SK-N-SH (cell line): ENCODE measurements around the gene LPP. TPM values are rescaled to one million over a fixed set of nuclear protein-coding genes. Genes with fewer than 3 reads are reported as not detected.

Experiments used
- CTCF ChIA-PET: fragments of 300-600, 350-600 bp; formaldehyde crosslinking; extraction: SDS; loops from one replicate; lab custom pipeline; 2021; lab: Yijun Ruan, JAX
- POLR2A ChIA-PET: fragments of 350-600 bp; sonication (Branson Sonifier 250); formaldehyde crosslinking; extraction: SDS; loops from one replicate; lab custom pipeline; 2020; ENCODE audit warnings: antibody characterized with exemption, inconsistent platforms; lab: Yijun Ruan, JAX
- DNase-seq: peaks from one replicate; pipeline ENCODE4 v3.0.0; 2012
- H2AFZ ChIP-seq: fragments of 200-600 bp; sonication (generic); 2 replicates; pipeline ENCODE4 v1.8.1; 2016; ENCODE audit warnings: antibody characterized with exemption, mild to moderate bottlenecking, low read depth
- H3F3A ChIP-seq: fragments of 200-600 bp; sonication (generic); replicated peaks from 2 replicates; pipeline ENCODE3; 2016; ENCODE audit warnings: antibody characterized with exemption, mild to moderate bottlenecking; ENCODE audit not compliant: insufficient read depth
- H3K27ac ChIP-seq, 2 experiments: fragments of 200-500 bp in 1 of 2; fragments of 200-600 bp in 1 of 2; sonication (Bioruptor generic) in 1 of 2; sonication (generic), shearing (Covaris generic) in 1 of 2; 2 replicates each; pipeline versions ENCODE4 v1.5.1 to v1.6.1; 2014 to 2016; ENCODE audit warnings: low read depth in 2 of 2, inconsistent platforms in 1 of 2, low read length in 1 of 2, mild to moderate bottlenecking in 1 of 2, mixed read lengths in 1 of 2
- H3K27me3 ChIP-seq: fragments of 200-600 bp; sonication (generic), shearing (Covaris generic); 2 replicates; pipeline ENCODE4 v1.6.1; 2016; ENCODE audit warnings: mixed run types; ENCODE audit not compliant: insufficient read depth
- H3K36me3 ChIP-seq, 2 experiments: fragments of 200-500 bp in 1 of 2; fragments of 200-600 bp in 1 of 2; sonication (Bioruptor generic) in 1 of 2; sonication (generic) in 1 of 2; replicated peaks in 1 of 2; 2 replicates each; pipeline versions ENCODE3 to v1.5.1; 2014 to 2016; ENCODE audit warnings: low read length in 1 of 2, mild to moderate bottlenecking in 1 of 2; ENCODE audit not compliant: insufficient read depth in 2 of 2, control insufficient read depth in 1 of 2
- H3K4me1 ChIP-seq, 2 experiments: fragments of 200-500 bp in 1 of 2; fragments of 200-600 bp in 1 of 2; sonication (Bioruptor generic) in 1 of 2; sonication (generic), shearing (Covaris generic) in 1 of 2; 2 replicates each; pipeline versions ENCODE4 v1.5.1 to v1.6.1; 2014 to 2016; ENCODE audit warnings: low read depth in 1 of 2, low read length in 1 of 2, mixed run types in 1 of 2; ENCODE audit not compliant: insufficient read depth in 2 of 2, control insufficient read depth in 1 of 2
- H3K4me2 ChIP-seq: fragments of 200-600 bp; sonication (generic), shearing (Covaris generic); 2 replicates; pipeline ENCODE4 v1.6.1; 2017; ENCODE audit warnings: mixed run types
- H3K4me3 ChIP-seq, 2 experiments: fragments of 200-500 bp in 1 of 2; fragments of 200-600 bp in 1 of 2; sonication (Bioruptor generic) in 1 of 2; sonication (generic), shearing (Covaris generic) in 1 of 2; 2 replicates each; pipeline versions ENCODE4 v1.5.1 to v1.8.1; 2014 to 2016; ENCODE audit warnings: low read depth in 2 of 2, inconsistent platforms in 1 of 2, low read length in 1 of 2, mild to moderate bottlenecking in 1 of 2, mixed read lengths in 1 of 2, moderate library complexity in 1 of 2
- H3K79me2 ChIP-seq: fragments of 200-600 bp; sonication (generic); 2 replicates; pipeline ENCODE4 v1.8.1; 2017; ENCODE audit warnings: mild to moderate bottlenecking; ENCODE audit not compliant: insufficient read depth
- H3K9ac ChIP-seq: fragments of 200-600 bp; sonication (generic); 2 replicates; pipeline ENCODE4 v1.6.1; 2017; ENCODE audit warnings: mixed run types
- H3K9me2 ChIP-seq: fragments of 200-600 bp; sonication (generic); 2 replicates; pipeline ENCODE4 v1.6.1; 2017; ENCODE audit warnings: mixed run types
- H3K9me3 ChIP-seq: fragments of 200-600 bp; sonication (generic); 2 replicates; pipeline ENCODE4 v1.6.1; 2017; ENCODE audit warnings: mixed run types, mild to moderate bottlenecking, moderate library complexity
- H4K20me1 ChIP-seq: fragments of 200-600 bp; sonication (generic); 2 replicates; pipeline ENCODE4 v1.6.1; 2017; ENCODE audit warnings: mild to moderate bottlenecking, mixed run types; ENCODE audit not compliant: insufficient read depth
- CHD2 ChIP-seq: fragments of 150-350 bp; IDR thresholded peaks from 2 replicates; pipeline ENCODE4 v1.6.1; 2018; ENCODE audit warnings: low read length; ENCODE audit not compliant: partially characterized antibody
- EP300 ChIP-seq, 2 experiments: IDR thresholded peaks; 2 replicates each; pipeline versions ENCODE4 v1.4.0 to v1.6.1; 2012; ENCODE audit warnings: borderline replicate concordance in 1 of 2, low read depth in 1 of 2, low read length in 1 of 2
- FOXJ3 ChIP-seq: sonication (generic); formaldehyde crosslinking; IDR thresholded peaks from 2 replicates; pipeline ENCODE4 v1.5.1; 2020; ENCODE audit warnings: mild to moderate bottlenecking, missing genetic modification reagents
- GABPA ChIP-seq: IDR thresholded peaks from 2 replicates; pipeline ENCODE4 v1.4.0; 2012; ENCODE audit warnings: low read depth, mild to moderate bottlenecking
- JUND ChIP-seq: IDR thresholded peaks from 2 replicates; pipeline ENCODE4 v1.4.0; 2012
- NRF1 ChIP-seq: IDR thresholded peaks from 2 replicates; pipeline ENCODE4 v1.6.1; 2012; ENCODE audit warnings: low read depth, mild to moderate bottlenecking, low read length
- POLR2AphosphoS5 ChIP-seq: IDR thresholded peaks from 2 replicates; pipeline ENCODE4 v1.6.1; 2012; ENCODE audit warnings: low read depth, low read length
- RCOR1 ChIP-seq: fragments of 150-350 bp; IDR thresholded peaks from 2 replicates; pipeline ENCODE4 v1.6.1; 2017; ENCODE audit warnings: antibody characterized with exemption, low read length
- RFX5 ChIP-seq: IDR thresholded peaks from 2 replicates; pipeline ENCODE4 v1.6.1; 2012; ENCODE audit warnings: mild to moderate bottlenecking, improper control_type of control experiment, low read length
- SIN3A ChIP-seq: IDR thresholded peaks from 2 replicates; pipeline ENCODE4 v1.6.1; 2012; ENCODE audit warnings: low read depth, mild to moderate bottlenecking, low read length, moderate library complexity, borderline replicate concordance
- TAF1 ChIP-seq: IDR thresholded peaks from 2 replicates; pipeline ENCODE4 v1.6.1; 2012; ENCODE audit warnings: low read depth, mild to moderate bottlenecking, low read length, moderate library complexity, borderline replicate concordance
- TEAD4 ChIP-seq: IDR thresholded peaks from 2 replicates; pipeline ENCODE4 v1.4.0; 2012; ENCODE audit warnings: mild to moderate bottlenecking, borderline replicate concordance; ENCODE audit not compliant: insufficient read depth
- polyA plus RNA-seq, 3 experiments: library from polyadenylated mRNA; depleted of rRNA; stranded (reverse); fragments of >200 nt; gene quantifications; 2 replicates each; pipeline ENCODE4 v1.2.3, GENCODE V29; 2012
- TF ChIP-seq, protein P1 (sequence below): IDR thresholded peaks from 2 replicates; pipeline ENCODE4 v1.4.0; 2012; ENCODE audit warnings: low read depth, borderline replicate concordance
- TF ChIP-seq, protein P2 (sequence below): IDR thresholded peaks from 2 replicates; pipeline ENCODE4 v1.4.0; 2012; ENCODE audit warnings: low read depth
- TF ChIP-seq, protein P3 (sequence below): fragments of 150-350 bp; IDR thresholded peaks from 2 replicates; pipeline ENCODE4 v1.6.1; 2017; ENCODE audit warnings: antibody characterized with exemption, low read length, low read depth, borderline replicate concordance
- TF ChIP-seq, protein P4 (sequence below): IDR thresholded peaks from 2 replicates; pipeline ENCODE4 v1.4.0; 2012; ENCODE audit warnings: low read depth, borderline replicate concordance
- TF ChIP-seq, protein P5 (sequence below): IDR thresholded peaks from 2 replicates; pipeline ENCODE4 v1.6.1; 2012; ENCODE audit warnings: mild to moderate bottlenecking, low read depth, low read length, moderate library complexity
- TF ChIP-seq, protein P6 (sequence below): fragments of 200-600 bp; sonication (generic); IDR thresholded peaks from 2 replicates; pipeline ENCODE4 v1.6.1; 2017; ENCODE audit warnings: antibody characterized with exemption, mild to moderate bottlenecking, moderate library complexity

Gene LPP
- polyA plus RNA-seq, 1 of the 3 experiments (the other 2 are of a cell fraction), result 6.6 TPM

DNA sequence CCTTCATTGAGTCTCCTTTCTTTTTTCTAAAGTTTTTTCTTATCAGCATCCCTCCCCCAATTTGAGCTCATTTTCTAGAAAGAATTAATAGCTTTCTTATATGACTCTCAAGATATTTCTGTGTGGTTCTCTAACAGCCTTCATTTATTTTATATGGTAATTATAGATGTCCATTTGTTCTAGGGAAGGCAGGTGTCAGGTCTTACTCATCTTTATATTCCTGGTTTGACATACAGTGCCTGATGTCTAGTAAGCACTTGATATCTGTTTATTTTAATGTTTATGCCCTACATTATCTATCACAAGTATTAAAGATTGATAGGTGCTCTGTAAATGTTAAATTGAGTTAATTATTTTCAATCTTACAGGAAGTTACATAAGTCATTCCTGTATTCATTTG is 591.1 kb downstream of the LPP start:
- Histone ChIP-seq H3K36me3 (peaks cover 0 to 6% of the 10 kb centered on the region in 2 experiments), H3K27me3 (no peaks in the 10 kb centered on the region), H3F3A (peaks cover 4% of the 10 kb centered on the region), H3K4me2 (no peak overlapping the region), H3K79me2 (no peaks in the 10 kb centered on the region), H3K9me2 (no peaks in the 10 kb centered on the region), H3K27ac (no peak overlapping the region), H3K9ac (no peak overlapping the region), H3K4me1 (no peaks in the 10 kb centered on the region), H2AFZ (no peak overlapping the region), H4K20me1 (no peaks in the 10 kb centered on the region), H3K4me3 (no peak overlapping the region), H3K9me3 (no peaks in the 10 kb centered on the region)
- ChIA-PET CTCF (no interaction called here), POLR2A (no interaction called here)
- DNase-seq, result no peak
- TF ChIP-seq TEAD4 (no peak), JUND (no peak), RCOR1 (no peak), POLR2AphosphoS5 (no peak), NRF1 (no peak), EP300 (IDR thresholded peaks at IDR 0.05; ENCODE audit: borderline replicate concordance in 1 of 2, low read depth in 1 of 2, low read length in 1 of 2) (no peak), CHD2 (no peak), TAF1 (no peak), FOXJ3 (CRISPR knock-in tag) (no peak), GABPA (no peak), SIN3A (no peak), RFX5 (no peak)
- TF ChIP-seq, protein P1, sequence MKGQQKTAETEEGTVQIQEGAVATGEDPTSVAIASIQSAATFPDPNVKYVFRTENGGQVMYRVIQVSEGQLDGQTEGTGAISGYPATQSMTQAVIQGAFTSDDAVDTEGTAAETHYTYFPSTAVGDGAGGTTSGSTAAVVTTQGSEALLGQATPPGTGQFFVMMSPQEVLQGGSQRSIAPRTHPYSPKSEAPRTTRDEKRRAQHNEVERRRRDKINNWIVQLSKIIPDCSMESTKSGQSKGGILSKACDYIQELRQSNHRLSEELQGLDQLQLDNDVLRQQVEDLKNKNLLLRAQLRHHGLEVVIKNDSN, result no peak
- TF ChIP-seq, protein P2, sequence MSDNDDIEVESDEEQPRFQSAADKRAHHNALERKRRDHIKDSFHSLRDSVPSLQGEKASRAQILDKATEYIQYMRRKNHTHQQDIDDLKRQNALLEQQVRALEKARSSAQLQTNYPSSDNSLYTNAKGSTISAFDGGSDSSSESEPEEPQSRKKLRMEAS, result no peak
- TF ChIP-seq, protein P3, sequence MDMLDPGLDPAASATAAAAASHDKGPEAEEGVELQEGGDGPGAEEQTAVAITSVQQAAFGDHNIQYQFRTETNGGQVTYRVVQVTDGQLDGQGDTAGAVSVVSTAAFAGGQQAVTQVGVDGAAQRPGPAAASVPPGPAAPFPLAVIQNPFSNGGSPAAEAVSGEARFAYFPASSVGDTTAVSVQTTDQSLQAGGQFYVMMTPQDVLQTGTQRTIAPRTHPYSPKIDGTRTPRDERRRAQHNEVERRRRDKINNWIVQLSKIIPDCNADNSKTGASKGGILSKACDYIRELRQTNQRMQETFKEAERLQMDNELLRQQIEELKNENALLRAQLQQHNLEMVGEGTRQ, result no peak
- TF ChIP-seq, protein P4, sequence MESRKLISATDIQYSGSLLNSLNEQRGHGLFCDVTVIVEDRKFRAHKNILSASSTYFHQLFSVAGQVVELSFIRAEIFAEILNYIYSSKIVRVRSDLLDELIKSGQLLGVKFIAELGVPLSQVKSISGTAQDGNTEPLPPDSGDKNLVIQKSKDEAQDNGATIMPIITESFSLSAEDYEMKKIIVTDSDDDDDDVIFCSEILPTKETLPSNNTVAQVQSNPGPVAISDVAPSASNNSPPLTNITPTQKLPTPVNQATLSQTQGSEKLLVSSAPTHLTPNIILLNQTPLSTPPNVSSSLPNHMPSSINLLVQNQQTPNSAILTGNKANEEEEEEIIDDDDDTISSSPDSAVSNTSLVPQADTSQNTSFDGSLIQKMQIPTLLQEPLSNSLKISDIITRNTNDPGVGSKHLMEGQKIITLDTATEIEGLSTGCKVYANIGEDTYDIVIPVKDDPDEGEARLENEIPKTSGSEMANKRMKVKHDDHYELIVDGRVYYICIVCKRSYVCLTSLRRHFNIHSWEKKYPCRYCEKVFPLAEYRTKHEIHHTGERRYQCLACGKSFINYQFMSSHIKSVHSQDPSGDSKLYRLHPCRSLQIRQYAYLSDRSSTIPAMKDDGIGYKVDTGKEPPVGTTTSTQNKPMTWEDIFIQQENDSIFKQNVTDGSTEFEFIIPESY, result no peak
- TF ChIP-seq, protein P5, sequence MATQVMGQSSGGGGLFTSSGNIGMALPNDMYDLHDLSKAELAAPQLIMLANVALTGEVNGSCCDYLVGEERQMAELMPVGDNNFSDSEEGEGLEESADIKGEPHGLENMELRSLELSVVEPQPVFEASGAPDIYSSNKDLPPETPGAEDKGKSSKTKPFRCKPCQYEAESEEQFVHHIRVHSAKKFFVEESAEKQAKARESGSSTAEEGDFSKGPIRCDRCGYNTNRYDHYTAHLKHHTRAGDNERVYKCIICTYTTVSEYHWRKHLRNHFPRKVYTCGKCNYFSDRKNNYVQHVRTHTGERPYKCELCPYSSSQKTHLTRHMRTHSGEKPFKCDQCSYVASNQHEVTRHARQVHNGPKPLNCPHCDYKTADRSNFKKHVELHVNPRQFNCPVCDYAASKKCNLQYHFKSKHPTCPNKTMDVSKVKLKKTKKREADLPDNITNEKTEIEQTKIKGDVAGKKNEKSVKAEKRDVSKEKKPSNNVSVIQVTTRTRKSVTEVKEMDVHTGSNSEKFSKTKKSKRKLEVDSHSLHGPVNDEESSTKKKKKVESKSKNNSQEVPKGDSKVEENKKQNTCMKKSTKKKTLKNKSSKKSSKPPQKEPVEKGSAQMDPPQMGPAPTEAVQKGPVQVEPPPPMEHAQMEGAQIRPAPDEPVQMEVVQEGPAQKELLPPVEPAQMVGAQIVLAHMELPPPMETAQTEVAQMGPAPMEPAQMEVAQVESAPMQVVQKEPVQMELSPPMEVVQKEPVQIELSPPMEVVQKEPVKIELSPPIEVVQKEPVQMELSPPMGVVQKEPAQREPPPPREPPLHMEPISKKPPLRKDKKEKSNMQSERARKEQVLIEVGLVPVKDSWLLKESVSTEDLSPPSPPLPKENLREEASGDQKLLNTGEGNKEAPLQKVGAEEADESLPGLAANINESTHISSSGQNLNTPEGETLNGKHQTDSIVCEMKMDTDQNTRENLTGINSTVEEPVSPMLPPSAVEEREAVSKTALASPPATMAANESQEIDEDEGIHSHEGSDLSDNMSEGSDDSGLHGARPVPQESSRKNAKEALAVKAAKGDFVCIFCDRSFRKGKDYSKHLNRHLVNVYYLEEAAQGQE, result no peak
- TF ChIP-seq, protein P6, sequence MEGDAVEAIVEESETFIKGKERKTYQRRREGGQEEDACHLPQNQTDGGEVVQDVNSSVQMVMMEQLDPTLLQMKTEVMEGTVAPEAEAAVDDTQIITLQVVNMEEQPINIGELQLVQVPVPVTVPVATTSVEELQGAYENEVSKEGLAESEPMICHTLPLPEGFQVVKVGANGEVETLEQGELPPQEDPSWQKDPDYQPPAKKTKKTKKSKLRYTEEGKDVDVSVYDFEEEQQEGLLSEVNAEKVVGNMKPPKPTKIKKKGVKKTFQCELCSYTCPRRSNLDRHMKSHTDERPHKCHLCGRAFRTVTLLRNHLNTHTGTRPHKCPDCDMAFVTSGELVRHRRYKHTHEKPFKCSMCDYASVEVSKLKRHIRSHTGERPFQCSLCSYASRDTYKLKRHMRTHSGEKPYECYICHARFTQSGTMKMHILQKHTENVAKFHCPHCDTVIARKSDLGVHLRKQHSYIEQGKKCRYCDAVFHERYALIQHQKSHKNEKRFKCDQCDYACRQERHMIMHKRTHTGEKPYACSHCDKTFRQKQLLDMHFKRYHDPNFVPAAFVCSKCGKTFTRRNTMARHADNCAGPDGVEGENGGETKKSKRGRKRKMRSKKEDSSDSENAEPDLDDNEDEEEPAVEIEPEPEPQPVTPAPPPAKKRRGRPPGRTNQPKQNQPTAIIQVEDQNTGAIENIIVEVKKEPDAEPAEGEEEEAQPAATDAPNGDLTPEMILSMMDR, result no peak
